Pulmonary artery endothelial cell (primary cell): Measurements from ENCODE around the gene CDHR3. TPM values are rescaled to one million over a fixed set of nuclear protein-coding genes. Genes with fewer than 3 reads are reported as not detected.
A peak's percentile ranks its signal among the peaks of the same experiment; 100 is the strongest.
"Not testable (repeated sequence)": the region's sequence is repeated elsewhere in the genome, so short reads cannot be mapped to it uniquely, and the experiment has no call there.

Source experiments
- DNase-seq: peaks from one replicate; pipeline ENCODE4 v3.0.0-alpha.2; 2011; ENCODE audit warnings: low read depth, low spot score
- total RNA-seq: library from RNA; depleted of rRNA; stranded (reverse); fragments of >200 nt; gene quantifications from 2 replicates; pipeline ENCODE4 v1.2.3, GENCODE V29; 2014

The CDHR3 gene
- total RNA-seq, 1 donor from 2014 or later, result 1.4 TPM

- DNase-seq, result no peak
Observed at GRCh38 chr7:105996860-105997737, 34.0 kb downstream of the CDHR3 start.

DNA sequence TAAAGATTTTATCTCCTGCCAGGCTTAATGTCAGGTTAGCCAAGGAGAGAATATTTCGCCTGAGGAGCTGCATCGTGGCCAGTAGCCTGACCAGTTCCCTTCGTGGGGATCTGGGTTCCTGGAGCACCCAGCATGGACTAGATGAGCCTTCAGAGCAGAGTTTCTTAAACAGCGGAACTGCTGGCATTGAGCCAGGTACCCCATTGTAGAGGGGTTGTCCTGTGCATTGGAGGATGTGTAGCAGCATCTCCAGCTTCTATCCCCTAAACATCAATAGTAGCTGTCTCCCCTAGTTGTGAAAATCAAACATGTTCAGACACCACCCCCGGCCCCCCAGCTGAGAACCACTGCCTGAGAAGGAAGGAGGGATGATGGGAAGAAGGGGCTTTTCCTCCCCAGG, 36.2 kb downstream of the CDHR3 start:
- DNase-seq, result no peak

DNA sequence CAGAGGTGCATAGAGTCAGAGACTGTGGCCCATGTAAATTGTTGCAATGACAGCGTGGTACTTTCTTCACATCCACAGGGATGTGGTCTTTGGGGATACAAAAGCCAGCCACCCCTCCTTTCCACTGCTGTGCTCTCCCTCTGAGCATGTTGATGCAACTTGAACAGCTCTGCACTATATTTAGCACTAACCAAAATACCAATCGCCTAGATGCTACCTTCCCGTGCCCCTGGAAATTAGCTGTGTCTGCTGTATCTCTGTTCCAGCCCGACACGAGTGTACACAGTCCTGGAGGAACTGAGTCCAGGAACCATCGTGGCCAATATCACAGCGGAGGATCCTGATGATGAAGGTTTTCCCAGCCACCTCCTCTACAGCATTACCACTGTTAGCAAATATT, 38.1 kb downstream of the CDHR3 start:
- DNase-seq, result no peak

DNA sequence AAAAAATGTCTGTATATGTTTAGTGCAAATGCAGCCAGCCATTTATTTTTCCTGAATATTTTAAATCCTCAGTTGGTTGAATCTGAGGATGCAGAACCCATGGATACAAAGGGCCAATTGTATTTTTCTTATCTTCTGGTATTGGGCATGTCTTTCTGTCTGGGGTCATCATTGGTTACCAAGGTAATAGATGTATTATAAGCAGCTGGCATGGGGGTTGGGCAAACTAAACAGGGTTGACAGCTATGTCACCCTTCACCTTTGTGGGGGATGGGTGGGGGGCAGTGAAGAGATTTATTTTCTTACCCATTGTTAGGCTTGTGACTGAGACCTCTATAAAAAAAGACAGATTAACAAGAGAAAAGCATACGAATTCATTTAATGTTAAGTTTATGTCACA, 38.8 kb downstream of the CDHR3 start:
- DNase-seq, result no peak

DNA sequence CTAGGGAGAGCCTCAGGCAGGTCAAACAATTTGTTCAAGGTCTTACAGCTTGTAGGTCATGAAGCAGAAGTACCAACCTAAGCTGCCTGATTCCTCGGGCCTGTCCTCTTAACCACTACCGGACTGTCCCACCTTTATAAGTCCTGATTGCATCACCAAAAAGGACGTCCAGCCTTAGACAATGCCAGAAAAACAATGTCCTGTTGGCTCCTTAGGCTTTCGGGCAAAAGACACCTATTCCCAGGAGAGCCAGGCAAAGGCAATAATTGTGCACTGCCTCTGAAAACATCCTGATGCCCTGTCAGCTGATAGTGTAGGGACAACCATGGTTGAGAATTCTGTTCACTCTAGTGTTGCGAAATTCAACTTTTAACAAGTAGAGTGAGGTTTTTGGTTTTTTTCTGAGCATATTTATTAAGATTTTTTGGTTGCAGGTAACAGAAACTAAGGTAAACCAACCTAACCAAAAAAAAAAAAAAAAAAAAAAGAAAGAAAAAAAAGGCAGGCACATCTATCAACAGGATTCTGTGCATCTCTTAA, 40.5 kb downstream of the CDHR3 start:
- no peak for DNase-seq

GRCh38 chr7:106006906-106007305, 43.8 kb downstream of the CDHR3 start:
- no peak for DNase-seq

- not testable (repeated sequence) for DNase-seq
Observed at GRCh38 chr7:106007796-106008195, 44.7 kb downstream of the CDHR3 start.

DNA sequence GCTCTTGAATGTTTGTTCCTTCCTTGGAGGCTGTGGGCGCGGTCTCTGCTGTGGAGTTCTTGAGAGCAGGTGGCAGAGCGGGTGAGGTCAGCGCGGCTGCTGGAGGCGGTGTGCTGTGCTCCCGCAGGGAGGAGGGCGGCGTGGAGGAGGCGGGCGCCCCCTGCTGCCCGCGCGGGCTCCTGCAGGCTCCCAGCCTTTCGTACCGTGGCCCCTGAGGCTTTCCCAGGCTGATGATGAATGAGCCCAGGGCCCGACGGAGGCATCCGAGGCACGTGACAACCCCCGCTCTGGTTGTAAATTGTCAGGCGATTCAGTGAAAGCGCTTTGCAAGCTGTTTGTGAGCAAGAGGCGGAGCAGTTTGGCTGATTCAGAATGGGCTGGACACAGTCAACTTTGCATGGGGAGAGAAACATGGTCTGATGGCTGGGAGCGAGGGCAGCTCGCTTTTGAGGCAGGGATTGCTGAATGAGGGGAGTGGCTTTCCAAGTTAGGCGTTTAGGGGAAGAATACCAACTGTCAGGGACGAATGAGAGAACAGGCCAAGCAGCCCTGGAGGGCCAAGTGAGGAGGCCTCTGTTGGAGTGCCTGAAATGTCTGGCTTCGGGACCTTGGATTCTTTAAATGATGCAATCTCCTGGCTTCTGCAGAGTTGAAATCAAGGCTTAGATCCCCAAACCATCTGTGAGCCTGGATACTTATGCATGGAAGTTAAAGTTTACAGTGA, 46.6 kb downstream of the CDHR3 start:
- peak; percentile 22 for DNase-seq

- DNase-seq, result no peak
Observed at GRCh38 chr7:106010331-106010730, 47.3 kb downstream of the CDHR3 start.

GRCh38 chr7:106010866-106011265, 47.8 kb downstream of the CDHR3 start:
- DNase-seq, result no peak

- DNase-seq, result no peak
Observed at GRCh38 chr7:106012184-106012583, 49.1 kb downstream of the CDHR3 start.

DNA sequence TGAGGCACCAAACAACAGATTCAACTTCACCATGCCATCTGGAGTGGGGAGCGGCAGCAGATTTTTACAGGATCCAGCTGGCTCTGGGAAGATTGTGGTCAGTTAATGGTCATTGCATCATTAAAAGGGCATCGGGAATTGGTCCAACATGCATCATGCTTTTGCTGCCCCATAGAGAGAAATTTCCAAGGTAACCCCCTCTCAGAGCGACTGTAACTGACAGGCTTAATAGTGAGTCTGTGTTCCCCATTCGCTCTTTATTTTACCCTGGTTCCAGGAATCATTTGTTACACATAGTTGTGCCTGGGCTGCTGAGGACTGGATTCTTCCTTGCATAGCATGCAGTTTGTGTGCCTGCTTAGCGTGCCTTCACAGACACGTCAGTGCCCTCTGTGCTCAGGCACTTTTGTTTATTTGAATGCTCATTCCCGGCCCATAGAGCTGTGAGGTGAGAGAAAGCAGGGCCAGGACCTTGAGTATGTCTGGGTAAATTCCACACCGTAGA, 49.9 kb downstream of the CDHR3 start:
- no peak for DNase-seq

GRCh38 chr7:106015381-106016218, 52.5 kb downstream of the CDHR3 start:
- DNase-seq, result no peak

GRCh38 chr7:106016331-106016730, 53.3 kb downstream of the CDHR3 start:
- no peak for DNase-seq

DNA sequence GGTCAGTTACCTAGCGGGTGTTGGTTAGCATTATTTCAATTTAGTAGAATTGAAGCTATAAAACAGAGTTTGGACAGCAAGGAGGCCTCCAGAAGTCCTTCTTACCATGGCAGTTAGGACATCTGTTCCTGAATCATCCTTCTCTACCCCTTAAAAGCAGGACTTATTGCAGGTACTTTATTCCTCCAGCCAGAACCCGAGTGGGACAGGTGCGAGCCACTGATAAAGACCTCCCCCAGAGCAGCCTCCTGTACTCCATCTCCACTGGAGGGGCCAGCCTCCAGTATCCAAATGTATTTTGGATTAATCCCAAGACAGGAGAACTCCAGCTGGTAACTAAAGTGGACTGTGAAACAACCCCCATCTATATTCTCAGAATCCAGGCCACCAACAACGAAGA, 54.6 kb downstream of the CDHR3 start:
- no peak for DNase-seq

- no peak for DNase-seq
Observed at GRCh38 chr7:106018566-106019469, 55.8 kb downstream of the CDHR3 start.

DNA sequence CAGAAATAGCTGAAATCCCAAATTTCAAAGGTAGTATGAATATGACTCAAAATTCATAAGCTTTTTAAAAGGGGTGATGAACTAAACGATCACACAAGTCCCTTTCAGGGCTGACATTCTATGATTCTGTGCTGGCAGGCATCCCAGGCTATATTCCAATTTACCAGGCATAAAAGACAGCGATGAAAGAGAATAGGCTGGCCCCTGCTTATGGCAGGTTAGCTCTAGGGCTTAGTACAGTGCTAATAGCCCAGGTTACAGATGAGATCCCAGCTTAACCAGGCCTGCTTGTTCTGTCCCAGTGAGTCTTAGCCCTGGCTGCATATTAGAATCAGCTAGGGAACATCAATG, 56.4 kb downstream of the CDHR3 start:
- DNase-seq, result no peak

- no peak for DNase-seq
Observed at GRCh38 chr7:106021151-106022067, 58.3 kb downstream of the CDHR3 start.

- no peak for DNase-seq
Observed at GRCh38 chr7:106022193-106022821, 59.2 kb downstream of the CDHR3 start.
